ENCODE measurements around the gene NUDT14.

NUDT14 gene

DNA sequence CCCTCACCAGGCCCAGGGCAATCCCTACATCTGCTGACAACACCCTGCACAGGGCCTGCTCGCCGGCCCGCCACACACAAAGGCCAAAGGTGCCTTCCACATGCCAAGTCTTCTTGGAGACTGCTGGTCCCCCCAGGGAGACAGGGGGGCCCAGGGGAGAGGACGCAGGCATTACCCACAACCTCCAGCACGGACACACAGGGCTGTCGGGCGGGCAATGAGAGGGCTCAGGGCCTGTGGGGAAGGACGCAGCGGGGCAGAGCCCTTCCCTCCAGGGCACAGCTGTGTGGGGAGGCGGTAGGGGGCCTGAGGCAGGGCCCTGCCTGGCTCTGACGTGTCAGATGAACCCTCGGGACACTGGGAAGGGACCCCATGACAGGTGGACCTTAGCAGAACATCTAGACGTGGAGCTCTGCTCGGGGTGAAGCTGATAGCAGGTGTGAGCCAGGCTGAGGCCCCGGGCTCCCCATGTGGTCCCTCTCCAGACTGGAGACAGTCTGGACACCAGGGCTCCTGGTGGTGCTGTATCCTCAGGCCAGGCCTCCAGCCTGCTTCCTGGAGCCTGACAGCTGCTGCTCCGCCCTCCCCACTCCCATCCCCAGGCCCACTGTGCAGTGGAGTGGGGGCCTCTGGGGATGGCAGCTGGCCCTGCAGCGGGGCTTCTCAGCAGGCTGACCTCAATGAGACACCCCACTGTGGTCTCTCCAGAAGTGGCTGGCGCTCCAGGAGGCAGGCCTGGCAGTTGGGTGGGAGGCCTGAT lies 31.6 kb upstream of the NUDT14 start:
- Histone ChIP-seq H3K9me3 (ENCODE audit: control extremely low read depth in 1 of 5, control insufficient read depth in 4 of 5, insufficient read depth in 2 of 5, low read depth in 1 of 5, low read length in 4 of 5) (no peaks in the 10 kb centered on the region), H3K27me3 (replicated peaks in 2 of 5; ENCODE audit: control insufficient read depth in 4 of 5, insufficient read depth in 5 of 5, low read length in 4 of 5) (no peaks in the 10 kb centered on the region), H3K36me3 (ENCODE audit: control insufficient read depth in 4 of 4, insufficient read depth in 4 of 4, low read length in 3 of 4) (peaks cover 0 to 86% (median 43%) of the 10 kb centered on the region in 4 experiments), H3K4me1 (ENCODE audit: control extremely low read depth in 1 of 4, control insufficient read depth in 4 of 4, insufficient read depth in 4 of 4, low read length in 3 of 4) (no peaks in the 10 kb centered on the region), H3K4me3 (ENCODE audit: control insufficient read depth in 1 of 7, extremely low read depth in 1 of 7, insufficient read depth in 4 of 7, low read depth in 2 of 7, low read length in 6 of 7) (no peak overlapping the region), H3K27ac (ENCODE audit: insufficient read depth in 1 of 2, low read depth in 1 of 2, low read length in 2 of 2, poor library complexity in 1 of 2, severe bottlenecking in 2 of 2) (no peak overlapping the region)
- ChIA-PET CTCF (interaction anchor here (0.6 to 2.0 kb wide), 2 partner anchors 9 to 47 kb away, joined by 3 to 12 read pairs; no protein-coding TSS in a partner anchor), POLR2A (no interaction called here)
- no peak for DNase-seq
- WGBS (ENCODE audit: insufficient coverage), result 94% methylated on average over 9 of the region's 18 CpGs

DNA sequence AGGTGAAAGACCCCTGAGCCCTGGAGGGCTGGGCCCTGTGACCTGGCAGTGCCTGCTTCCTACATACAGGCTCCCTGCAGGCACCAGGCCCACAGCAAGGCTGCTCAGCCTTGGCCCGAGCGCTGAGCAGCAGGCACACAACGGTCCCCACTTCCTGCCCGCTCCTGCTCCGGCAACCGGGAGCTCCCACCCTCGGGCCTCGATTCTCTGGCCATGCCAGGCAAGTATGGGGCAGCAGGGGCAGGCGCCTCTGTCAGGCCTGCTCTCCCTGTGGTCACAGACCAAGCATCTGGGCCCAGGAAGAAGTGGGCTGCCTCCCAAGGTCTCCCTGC lies 30.6 kb upstream of the NUDT14 start:
- Histone ChIP-seq H3K4me3 (ENCODE audit: control insufficient read depth in 1 of 7, extremely low read depth in 1 of 7, insufficient read depth in 4 of 7, low read depth in 2 of 7, low read length in 6 of 7) (no peak overlapping the region), H3K4me1 (ENCODE audit: control extremely low read depth in 1 of 4, control insufficient read depth in 4 of 4, insufficient read depth in 4 of 4, low read length in 3 of 4) (no peaks in the 10 kb centered on the region), H3K9me3 (ENCODE audit: control extremely low read depth in 1 of 5, control insufficient read depth in 4 of 5, insufficient read depth in 2 of 5, low read depth in 1 of 5, low read length in 4 of 5) (no peaks in the 10 kb centered on the region), H3K27ac (ENCODE audit: insufficient read depth in 1 of 2, low read depth in 1 of 2, low read length in 2 of 2, poor library complexity in 1 of 2, severe bottlenecking in 2 of 2) (no peak overlapping the region), H3K27me3 (replicated peaks in 2 of 5; ENCODE audit: control insufficient read depth in 4 of 5, insufficient read depth in 5 of 5, low read length in 4 of 5) (no peaks in the 10 kb centered on the region), H3K36me3 (ENCODE audit: control insufficient read depth in 4 of 4, insufficient read depth in 4 of 4, low read length in 3 of 4) (peaks cover 0 to 76% (median 36%) of the 10 kb centered on the region in 4 experiments)
- POLR2A ChIA-PET, result no interaction called here
- CTCF ChIA-PET, result interaction anchor here (1.0 to 1.6 kb wide), 3 partner anchors 12 to 140 kb away, joined by 3 to 4 read pairs (median 3); no protein-coding TSS in a partner anchor
- WGBS (ENCODE audit: insufficient coverage), result 96% methylated on average over 8 of the region's 9 CpGs
- DNase-seq, result no peak

DNA sequence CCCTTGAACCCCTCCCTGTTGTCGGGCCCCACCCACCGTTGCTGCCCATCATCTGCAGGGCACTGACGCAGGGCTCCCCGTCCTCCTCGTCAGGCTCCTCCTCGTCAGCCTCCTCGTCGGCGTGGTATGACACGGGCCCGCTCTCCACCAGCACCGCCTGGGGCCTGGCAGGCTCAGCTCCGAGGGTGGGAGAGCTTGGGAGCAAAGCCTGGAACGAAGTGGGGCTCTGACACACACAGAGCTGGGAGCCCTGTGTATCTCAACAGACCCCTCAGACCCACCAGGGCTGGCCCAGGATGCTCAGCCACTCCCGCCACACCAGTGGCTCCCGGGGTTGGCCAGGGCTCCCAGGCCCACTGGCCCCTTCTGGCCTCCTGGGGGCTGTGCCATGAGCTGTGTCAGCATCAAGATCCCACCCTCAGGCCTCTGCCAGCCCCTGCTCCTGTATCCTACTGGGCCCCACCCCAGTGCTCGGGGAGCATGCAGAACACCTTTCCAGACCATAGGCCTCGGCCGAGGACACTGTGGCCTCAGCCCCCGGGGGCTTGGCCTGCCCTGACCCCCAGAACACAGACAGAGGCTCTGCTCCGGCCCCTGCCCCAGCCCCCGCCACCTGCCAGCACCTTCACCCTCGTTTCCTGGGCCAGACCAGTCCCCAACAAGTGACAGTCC lies 30.1 kb upstream of the NUDT14 start:
- no peaks in the 10 kb centered on the region for H3K9me3 ChIP-seq (ENCODE audit: control extremely low read depth in 1 of 5, control insufficient read depth in 4 of 5, insufficient read depth in 2 of 5, low read depth in 1 of 5, low read length in 4 of 5)
- H3K36me3 ChIP-seq (ENCODE audit: control insufficient read depth in 4 of 4, insufficient read depth in 4 of 4, low read length in 3 of 4), result peaks cover 0 to 71% (median 32%) of the 10 kb centered on the region in 4 experiments
- ChIA-PET POLR2A (no interaction called here), CTCF (interaction anchor here (1.0 to 1.6 kb wide), 3 partner anchors 13 to 141 kb away, joined by 3 to 4 read pairs (median 3); no protein-coding TSS in a partner anchor)
- no peak overlapping the region for H3K4me3 ChIP-seq (ENCODE audit: control insufficient read depth in 1 of 7, extremely low read depth in 1 of 7, insufficient read depth in 4 of 7, low read depth in 2 of 7, low read length in 6 of 7)
- WGBS (ENCODE audit: insufficient coverage), result 94% methylated on average over 22 of the region's 23 CpGs
- DNase-seq, result no peak
- no peaks in the 10 kb centered on the region for H3K27me3 ChIP-seq (replicated peaks in 2 of 5; ENCODE audit: control insufficient read depth in 4 of 5, insufficient read depth in 5 of 5, low read length in 4 of 5)
- no peaks in the 10 kb centered on the region for H3K4me1 ChIP-seq (ENCODE audit: control extremely low read depth in 1 of 4, control insufficient read depth in 4 of 4, insufficient read depth in 4 of 4, low read length in 3 of 4)
- H3K27ac ChIP-seq (ENCODE audit: insufficient read depth in 1 of 2, low read depth in 1 of 2, low read length in 2 of 2, poor library complexity in 1 of 2, severe bottlenecking in 2 of 2), result no peak overlapping the region

DNA sequence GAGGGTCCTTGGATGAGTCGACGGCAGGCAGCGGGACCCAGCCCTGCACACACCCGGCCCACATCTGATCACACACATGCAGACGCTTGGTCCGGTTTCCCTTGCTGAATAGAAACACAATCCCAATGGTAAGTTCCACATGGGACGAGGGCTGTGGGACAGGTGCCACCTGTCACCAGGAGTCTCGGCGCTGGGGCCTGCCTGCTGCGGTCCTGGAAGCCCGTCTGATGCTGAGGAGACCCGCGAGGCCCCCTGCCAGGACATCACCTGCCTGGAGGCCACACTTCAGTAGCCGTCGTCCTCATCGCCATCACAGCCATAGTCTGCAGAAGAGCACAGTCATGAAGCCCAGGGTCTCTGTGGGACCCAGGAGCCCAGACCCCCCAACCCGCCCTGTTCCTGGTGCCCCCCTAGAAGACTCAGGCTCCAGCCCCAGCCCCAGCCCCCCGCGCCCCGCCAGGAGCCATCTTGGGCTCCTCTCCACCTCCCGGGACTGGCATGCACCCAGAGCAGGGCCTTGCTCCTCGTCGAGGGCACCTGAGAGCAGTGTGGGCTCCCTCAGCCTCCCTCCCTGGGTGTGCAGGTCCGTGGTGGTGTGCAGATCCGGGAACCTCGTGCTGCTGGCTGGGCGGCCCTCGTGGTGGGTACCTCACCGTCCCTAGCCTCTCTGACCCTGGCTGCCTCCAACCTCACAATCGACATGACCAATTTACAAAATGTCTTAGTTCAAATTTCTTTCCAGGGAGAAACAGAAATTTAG lies 29.3 kb upstream of the NUDT14 start:
- 97% methylated on average over 25 of the region's 30 CpGs for WGBS (ENCODE audit: insufficient coverage)
- peaks cover 0 to 6% (median under 1%) of the 10 kb centered on the region in 4 experiments for H3K4me1 ChIP-seq (ENCODE audit: control extremely low read depth in 1 of 4, control insufficient read depth in 4 of 4, insufficient read depth in 4 of 4, low read length in 3 of 4)
- ChIA-PET CTCF (interaction anchor here (1.0 to 1.6 kb wide), 3 partner anchors 14 to 142 kb away, joined by 3 to 4 read pairs (median 3); no protein-coding TSS in a partner anchor), POLR2A (no interaction called here)
- no peak for DNase-seq
- H3K9me3 ChIP-seq (ENCODE audit: control extremely low read depth in 1 of 5, control insufficient read depth in 4 of 5, insufficient read depth in 2 of 5, low read depth in 1 of 5, low read length in 4 of 5), result no peaks in the 10 kb centered on the region
- peaks cover 0 to 63% (median 26%) of the 10 kb centered on the region in 4 experiments for H3K36me3 ChIP-seq (ENCODE audit: control insufficient read depth in 4 of 4, insufficient read depth in 4 of 4, low read length in 3 of 4)
- H3K27ac ChIP-seq (ENCODE audit: insufficient read depth in 1 of 2, low read depth in 1 of 2, low read length in 2 of 2, poor library complexity in 1 of 2, severe bottlenecking in 2 of 2), result no peak overlapping the region
- no peak overlapping the region for H3K4me3 ChIP-seq (ENCODE audit: control insufficient read depth in 1 of 7, extremely low read depth in 1 of 7, insufficient read depth in 4 of 7, low read depth in 2 of 7, low read length in 6 of 7)
- H3K27me3 ChIP-seq (replicated peaks in 2 of 5; ENCODE audit: control insufficient read depth in 4 of 5, insufficient read depth in 5 of 5, low read length in 4 of 5), result no peaks in the 10 kb centered on the region

DNA sequence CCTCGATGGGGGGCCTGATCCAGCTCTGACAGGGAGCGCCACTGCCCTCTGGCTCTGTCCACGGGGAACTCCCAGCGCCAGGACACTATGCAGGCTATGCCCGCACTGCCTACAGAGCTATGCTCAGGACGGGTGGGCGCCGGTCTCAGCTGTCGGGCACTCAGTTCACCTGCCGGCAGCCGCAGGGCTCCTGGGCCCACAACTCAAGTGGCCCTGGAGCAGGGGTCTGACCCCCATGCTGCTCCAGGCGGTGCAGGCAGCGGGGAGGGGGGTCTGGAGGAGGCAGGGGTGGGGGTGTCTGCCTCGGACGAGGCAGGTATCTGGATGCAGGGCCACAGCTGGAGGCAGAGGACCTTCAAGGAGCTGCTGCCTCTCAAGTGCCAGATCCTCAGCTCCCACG lies 28.5 kb upstream of the NUDT14 start:
- ChIA-PET CTCF (interaction anchor here (1.2 kb wide), 1 partner anchor 11 kb away, joined by 3 read pairs; no protein-coding TSS in a partner anchor), POLR2A (no interaction called here)
- H3K27me3 ChIP-seq (replicated peaks in 2 of 5; ENCODE audit: control insufficient read depth in 4 of 5, insufficient read depth in 5 of 5, low read length in 4 of 5), result no peaks in the 10 kb centered on the region
- no peak overlapping the region for H3K4me3 ChIP-seq (ENCODE audit: control insufficient read depth in 1 of 7, extremely low read depth in 1 of 7, insufficient read depth in 4 of 7, low read depth in 2 of 7, low read length in 6 of 7)
- no peaks in the 10 kb centered on the region for H3K9me3 ChIP-seq (ENCODE audit: control extremely low read depth in 1 of 5, control insufficient read depth in 4 of 5, insufficient read depth in 2 of 5, low read depth in 1 of 5, low read length in 4 of 5)
- H3K27ac ChIP-seq (ENCODE audit: insufficient read depth in 1 of 2, low read depth in 1 of 2, low read length in 2 of 2, poor library complexity in 1 of 2, severe bottlenecking in 2 of 2), result no peak overlapping the region
- H3K36me3 ChIP-seq (ENCODE audit: control insufficient read depth in 4 of 4, insufficient read depth in 4 of 4, low read length in 3 of 4), result peaks cover 0 to 55% (median 24%) of the 10 kb centered on the region in 4 experiments
- H3K4me1 ChIP-seq (ENCODE audit: control extremely low read depth in 1 of 4, control insufficient read depth in 4 of 4, insufficient read depth in 4 of 4, low read length in 3 of 4), result peaks cover 0 to 14% (median 4%) of the 10 kb centered on the region in 4 experiments
- DNase-seq, result no peak
- WGBS (ENCODE audit: insufficient coverage), result 97% methylated on average over 13 of the region's 16 CpGs

DNA sequence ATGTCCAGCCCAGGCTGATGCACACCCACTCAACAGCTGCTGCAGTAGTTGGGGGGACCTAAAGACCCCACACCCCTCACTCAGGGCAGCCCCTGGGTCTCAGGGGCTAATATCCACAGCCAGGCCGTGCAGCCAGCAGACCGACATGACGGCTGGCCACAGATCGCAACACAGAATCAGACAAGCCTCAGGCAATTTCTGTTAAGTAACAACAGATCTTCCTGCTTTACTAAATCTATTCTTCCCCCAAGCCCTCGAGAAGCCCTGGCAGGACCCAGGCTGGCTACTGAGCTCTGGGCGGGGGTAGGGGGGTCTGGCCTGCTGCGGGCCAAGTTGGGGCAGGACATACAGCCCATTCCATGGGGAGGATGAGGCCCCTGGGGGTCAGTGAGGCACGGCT lies 28.0 kb upstream of the NUDT14 start:
- WGBS (ENCODE audit: insufficient coverage), result 94% methylated on average over 8 of the region's 8 CpGs
- peaks cover 0 to 19% (median 7%) of the 10 kb centered on the region in 4 experiments for H3K4me1 ChIP-seq (ENCODE audit: control extremely low read depth in 1 of 4, control insufficient read depth in 4 of 4, insufficient read depth in 4 of 4, low read length in 3 of 4)
- CTCF ChIA-PET, result interaction anchor here (1.2 kb wide), 2 partner anchors 11 to 18 kb away, joined by 3 read pairs; no protein-coding TSS in a partner anchor

More for the DNA sequence above, 28.0 kb upstream of the NUDT14 start:
- H3K27me3 ChIP-seq (replicated peaks in 2 of 5; ENCODE audit: control insufficient read depth in 4 of 5, insufficient read depth in 5 of 5, low read length in 4 of 5), result no peaks in the 10 kb centered on the region
- H3K27ac ChIP-seq (ENCODE audit: insufficient read depth in 1 of 2, low read depth in 1 of 2, low read length in 2 of 2, poor library complexity in 1 of 2, severe bottlenecking in 2 of 2), result no peak overlapping the region
- POLR2A ChIA-PET, result no interaction called here
- DNase-seq, result no peak
- no peaks in the 10 kb centered on the region for H3K9me3 ChIP-seq (ENCODE audit: control extremely low read depth in 1 of 5, control insufficient read depth in 4 of 5, insufficient read depth in 2 of 5, low read depth in 1 of 5, low read length in 4 of 5)
- H3K36me3 ChIP-seq (ENCODE audit: control insufficient read depth in 4 of 4, insufficient read depth in 4 of 4, low read length in 3 of 4), result peaks cover 0 to 52% (median 24%) of the 10 kb centered on the region in 4 experiments
- no peak overlapping the region for H3K4me3 ChIP-seq (ENCODE audit: control insufficient read depth in 1 of 7, extremely low read depth in 1 of 7, insufficient read depth in 4 of 7, low read depth in 2 of 7, low read length in 6 of 7)
